Measurements from ENCODE around the gene TF. TPM values are rescaled to one million over a fixed set of nuclear protein-coding genes. Genes with fewer than 3 reads are reported as not detected.
"Not testable (repeated sequence)": the region's sequence is repeated elsewhere in the genome, so short reads cannot be mapped to it uniquely, and the experiment has no call there.

Gene TF
- total RNA-seq, 1 experiment from 2014 or later: 1.6 TPM

DNA sequence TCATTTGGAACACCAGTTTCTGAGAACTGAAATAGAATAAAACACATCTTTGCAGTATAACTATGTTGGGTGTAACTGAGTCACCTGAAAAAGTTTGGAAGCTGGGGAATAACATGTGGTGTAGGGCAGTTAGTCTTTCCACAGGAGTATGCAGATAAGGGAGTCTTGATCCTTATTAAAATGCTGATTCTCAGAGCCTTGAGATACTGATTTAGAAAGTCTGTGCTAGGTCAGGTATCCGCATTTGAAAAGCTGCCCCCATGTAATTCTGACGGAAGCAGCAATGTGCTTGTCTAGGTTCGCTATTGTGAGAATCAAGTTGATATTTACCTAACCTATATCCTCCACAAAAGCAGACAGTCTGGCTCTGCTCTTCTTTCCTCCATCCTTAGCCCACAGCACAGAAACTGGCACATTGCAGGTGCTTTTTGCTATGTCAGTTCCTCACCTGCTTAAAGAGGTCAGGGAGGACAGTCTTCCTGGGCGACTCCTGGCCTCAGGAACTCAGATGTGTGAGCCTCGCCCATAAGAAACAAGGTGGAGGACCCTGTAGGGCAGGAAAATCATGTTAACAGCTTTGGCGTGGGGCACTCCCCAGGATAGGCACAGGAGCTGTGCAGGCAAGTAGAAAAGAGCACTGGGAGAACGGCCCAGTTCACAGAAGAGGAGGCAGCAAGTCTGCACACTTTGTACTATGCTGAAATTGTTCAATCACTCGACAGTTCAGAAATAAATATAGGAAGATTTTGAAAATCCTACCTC is 31.8 kb downstream of the TF start:
- H3K9me2 ChIP-seq (replicated peaks; ENCODE audit: insufficient read depth, low read length): no peaks in the 10 kb centered on the region
- H3K27ac ChIP-seq (ENCODE audit: low read length): no peak overlapping the region
- DNase-seq: no peak
- H3K79me2 ChIP-seq (ENCODE audit: low read length): no peaks in the 10 kb centered on the region
- no peaks in the 10 kb centered on the region for H3K27me3 ChIP-seq (ENCODE audit: low read length)
- H3K9me3 ChIP-seq (ENCODE audit: low read length): no peaks in the 10 kb centered on the region
- H2AFZ ChIP-seq (ENCODE audit: low read length): no peak overlapping the region
- H3K36me3 ChIP-seq (ENCODE audit: insufficient read depth, low read length): no peaks in the 10 kb centered on the region
- no peaks in the 10 kb centered on the region for H3K4me1 ChIP-seq (ENCODE audit: low read length)
- no peak overlapping the region for H3K4me2 ChIP-seq (ENCODE audit: low read depth, low read length, poor library complexity, severe bottlenecking)
- no peak overlapping the region for H3K9ac ChIP-seq (ENCODE audit: low read length)
- H3K4me3 ChIP-seq (ENCODE audit: low read length): no peak overlapping the region
- no peaks in the 10 kb centered on the region for H4K20me1 ChIP-seq (ENCODE audit: insufficient read depth, low read depth, low read length)

DNA sequence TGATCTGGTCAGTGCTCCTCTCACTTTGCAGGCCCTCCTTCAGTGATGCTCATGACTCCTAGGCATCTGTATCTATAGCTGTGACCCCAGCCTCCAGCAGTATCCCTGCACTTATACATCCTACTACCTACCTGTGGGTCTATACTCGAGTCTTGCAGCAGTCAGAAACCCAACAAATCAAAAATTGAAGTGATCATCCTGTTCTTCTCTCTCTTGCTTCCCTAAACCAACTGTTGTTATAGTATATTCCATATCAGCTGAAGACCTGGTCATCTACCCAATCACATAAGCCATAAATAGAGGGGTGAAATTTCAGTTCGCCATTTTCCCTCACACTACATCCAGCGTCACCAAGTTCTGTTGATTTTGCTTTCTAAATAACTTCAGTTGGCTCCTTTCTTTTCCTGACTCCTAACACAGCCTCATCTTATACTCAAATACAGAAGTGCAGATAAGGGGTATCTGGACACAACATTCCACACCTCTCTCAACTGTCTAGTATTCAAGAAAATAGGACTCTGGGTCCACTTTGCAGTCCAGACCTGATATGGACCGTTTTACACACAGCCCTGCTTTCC is 33.5 kb downstream of the TF start:
- Histone ChIP-seq H3K9me3 (ENCODE audit: low read length) (no peaks in the 10 kb centered on the region), H2AFZ (ENCODE audit: low read length) (no peak overlapping the region), H3K79me2 (ENCODE audit: low read length) (no peaks in the 10 kb centered on the region), H3K36me3 (ENCODE audit: insufficient read depth, low read length) (no peaks in the 10 kb centered on the region), H3K4me3 (ENCODE audit: low read length) (no peak overlapping the region), H3K27me3 (ENCODE audit: low read length) (no peaks in the 10 kb centered on the region), H3K9ac (ENCODE audit: low read length) (no peak overlapping the region), H3K27ac (ENCODE audit: low read length) (no peak overlapping the region), H3K4me1 (ENCODE audit: low read length) (no peaks in the 10 kb centered on the region), H3K9me2 (replicated peaks; ENCODE audit: insufficient read depth, low read length) (no peaks in the 10 kb centered on the region), H4K20me1 (ENCODE audit: insufficient read depth, low read depth, low read length) (no peaks in the 10 kb centered on the region), H3K4me2 (ENCODE audit: low read depth, low read length, poor library complexity, severe bottlenecking) (no peak overlapping the region)
- no peak for DNase-seq

DNA sequence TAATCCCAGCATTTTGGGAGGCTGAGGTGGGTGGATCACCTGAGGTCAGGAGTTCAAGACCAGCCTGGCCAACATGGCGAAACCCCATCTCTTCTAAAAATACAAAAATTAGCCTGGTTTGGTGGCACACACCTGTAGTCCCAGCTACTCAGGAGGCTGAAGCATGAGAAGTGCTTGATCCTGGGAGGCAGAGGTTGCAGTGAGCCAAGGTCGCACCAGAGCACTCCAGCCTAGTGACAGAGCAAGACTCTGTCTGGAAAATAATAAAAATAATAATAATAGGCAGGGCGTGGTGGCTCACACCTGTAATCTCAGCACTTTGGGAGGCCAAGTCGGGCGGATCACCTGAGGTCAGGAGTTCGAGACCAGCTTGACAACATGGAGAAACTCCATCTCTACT is 34.6 kb downstream of the TF start:
- H3K9ac ChIP-seq (ENCODE audit: low read length); H3K36me3 ChIP-seq (ENCODE audit: insufficient read depth, low read length); H3K4me2 ChIP-seq (ENCODE audit: low read depth, low read length, poor library complexity, severe bottlenecking); H2AFZ ChIP-seq (ENCODE audit: low read length); H3K27me3 ChIP-seq (ENCODE audit: low read length); H4K20me1 ChIP-seq (ENCODE audit: insufficient read depth, low read depth, low read length); DNase-seq; H3K27ac ChIP-seq (ENCODE audit: low read length); H3K79me2 ChIP-seq (ENCODE audit: low read length); H3K4me3 ChIP-seq (ENCODE audit: low read length); H3K9me3 ChIP-seq (ENCODE audit: low read length); H3K4me1 ChIP-seq (ENCODE audit: low read length); H3K9me2 ChIP-seq (replicated peaks; ENCODE audit: insufficient read depth, low read length): not testable (repeated sequence)

DNA sequence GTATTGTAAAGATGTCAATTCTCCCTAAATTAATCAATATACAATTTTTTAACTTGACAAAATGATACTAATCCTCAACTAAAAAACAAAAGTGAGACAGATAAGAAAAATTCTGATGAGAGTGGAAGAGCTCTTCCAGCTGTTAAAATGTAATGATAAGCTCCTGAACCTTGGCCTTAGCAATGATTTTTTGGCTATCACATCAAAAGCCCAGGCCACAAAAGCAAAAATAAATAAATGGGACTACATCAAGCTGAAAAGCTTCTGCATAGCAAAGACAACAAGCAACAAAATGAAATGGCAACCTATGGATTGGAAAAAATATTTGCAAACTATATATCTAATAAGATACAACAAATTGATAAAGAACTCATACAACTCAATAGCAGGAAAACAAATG is 35.4 kb downstream of the TF start:
- Histone ChIP-seq H3K4me3 (ENCODE audit: low read length) (no peak overlapping the region), H3K4me1 (ENCODE audit: low read length) (no peaks in the 10 kb centered on the region), H3K9me3 (ENCODE audit: low read length) (no peaks in the 10 kb centered on the region), H4K20me1 (ENCODE audit: insufficient read depth, low read depth, low read length) (no peaks in the 10 kb centered on the region), H3K79me2 (ENCODE audit: low read length) (no peaks in the 10 kb centered on the region), H3K27ac (ENCODE audit: low read length) (no peak overlapping the region), H3K9ac (ENCODE audit: low read length) (no peak overlapping the region), H2AFZ (ENCODE audit: low read length) (no peak overlapping the region), H3K36me3 (ENCODE audit: insufficient read depth, low read length) (no peaks in the 10 kb centered on the region), H3K4me2 (ENCODE audit: low read depth, low read length, poor library complexity, severe bottlenecking) (no peak overlapping the region), H3K27me3 (ENCODE audit: low read length) (no peaks in the 10 kb centered on the region), H3K9me2 (replicated peaks; ENCODE audit: insufficient read depth, low read length) (no peaks in the 10 kb centered on the region)
- no peak for DNase-seq

DNA sequence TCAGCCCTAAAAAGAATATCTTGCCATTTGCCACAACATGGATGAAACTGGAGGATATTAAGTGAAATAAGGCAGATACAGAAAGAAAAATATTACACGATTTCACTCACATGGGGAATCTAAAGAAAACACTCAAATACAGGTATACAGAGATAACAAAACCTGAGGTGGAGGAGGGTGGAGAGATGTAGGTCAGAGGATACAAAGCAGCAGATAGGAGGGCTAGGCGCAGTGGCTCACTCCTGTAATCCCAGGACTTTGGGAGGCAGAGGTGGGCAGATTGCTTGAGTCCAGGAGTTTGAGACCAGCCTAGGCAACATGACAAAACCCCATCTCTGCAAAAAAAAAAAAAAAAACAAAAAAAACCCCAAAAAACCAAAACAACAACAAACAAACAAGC is 36.3 kb downstream of the TF start:
- no peak for DNase-seq
- Histone ChIP-seq H3K4me1 (ENCODE audit: low read length) (no peaks in the 10 kb centered on the region), H3K9ac (ENCODE audit: low read length) (no peak overlapping the region), H3K4me3 (ENCODE audit: low read length) (no peak overlapping the region), H3K36me3 (ENCODE audit: insufficient read depth, low read length) (no peaks in the 10 kb centered on the region), H2AFZ (ENCODE audit: low read length) (no peak overlapping the region), H4K20me1 (ENCODE audit: insufficient read depth, low read depth, low read length) (no peaks in the 10 kb centered on the region), H3K9me3 (ENCODE audit: low read length) (no peaks in the 10 kb centered on the region), H3K9me2 (replicated peaks; ENCODE audit: insufficient read depth, low read length) (no peaks in the 10 kb centered on the region), H3K27ac (ENCODE audit: low read length) (no peak overlapping the region), H3K4me2 (ENCODE audit: low read depth, low read length, poor library complexity, severe bottlenecking) (no peak overlapping the region), H3K79me2 (ENCODE audit: low read length) (no peaks in the 10 kb centered on the region), H3K27me3 (ENCODE audit: low read length) (no peaks in the 10 kb centered on the region)

DNA sequence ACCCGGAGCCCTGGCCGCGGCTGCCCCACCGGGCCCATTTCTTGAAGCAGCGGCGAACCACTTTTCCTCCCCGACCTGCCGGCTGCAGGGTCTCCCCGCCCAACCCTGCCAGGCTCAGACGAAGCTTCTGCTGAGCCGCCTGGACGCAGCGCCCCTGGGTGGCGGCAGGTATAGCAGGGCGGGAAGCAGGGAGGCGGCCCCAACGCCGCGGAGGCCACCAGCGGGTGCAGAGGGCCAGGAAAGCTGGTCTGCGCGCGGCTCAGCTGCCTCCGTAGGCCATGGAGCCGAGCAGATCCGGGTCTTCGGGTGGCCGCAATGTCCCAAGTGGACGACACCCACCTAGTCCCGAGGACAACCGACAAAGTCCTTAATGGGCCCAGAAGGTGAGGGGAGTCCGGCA is 37.6 kb downstream of the TF start:
- Histone ChIP-seq H3K9me3 (ENCODE audit: low read length) (no peaks in the 10 kb centered on the region), H3K36me3 (ENCODE audit: insufficient read depth, low read length) (no peaks in the 10 kb centered on the region), H3K27me3 (ENCODE audit: low read length) (no peaks in the 10 kb centered on the region), H3K4me2 (ENCODE audit: low read depth, low read length, poor library complexity, severe bottlenecking) (no peak overlapping the region), H3K4me1 (ENCODE audit: low read length) (no peaks in the 10 kb centered on the region), H3K4me3 (ENCODE audit: low read length) (no peak overlapping the region), H2AFZ (ENCODE audit: low read length) (no peak overlapping the region), H3K27ac (ENCODE audit: low read length) (no peak overlapping the region), H4K20me1 (ENCODE audit: insufficient read depth, low read depth, low read length) (no peaks in the 10 kb centered on the region), H3K9me2 (replicated peaks; ENCODE audit: insufficient read depth, low read length) (no peaks in the 10 kb centered on the region), H3K9ac (ENCODE audit: low read length) (no peak overlapping the region), H3K79me2 (ENCODE audit: low read length) (no peaks in the 10 kb centered on the region)
- no peak for DNase-seq

DNA sequence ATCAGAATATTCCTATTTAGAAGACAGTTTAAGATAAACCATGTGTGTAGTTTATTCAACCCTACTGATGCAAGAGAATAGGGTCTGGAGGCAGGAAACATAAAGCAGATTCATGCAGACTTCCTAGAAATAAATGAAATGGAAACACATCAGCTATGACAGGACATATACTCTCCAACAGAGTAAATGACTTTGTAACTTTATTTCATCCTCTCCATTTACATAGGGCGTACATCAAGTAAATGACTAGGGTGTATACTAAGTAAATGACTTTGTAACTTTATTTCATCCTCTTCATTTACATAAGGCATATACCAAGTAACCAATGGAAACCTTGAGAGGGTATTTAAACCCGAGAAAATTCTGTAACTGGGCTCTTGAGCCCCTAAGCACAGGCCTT is 41.8 kb downstream of the TF start:
- no peaks in the 10 kb centered on the region for H3K36me3 ChIP-seq (ENCODE audit: insufficient read depth, low read length)

DNA sequence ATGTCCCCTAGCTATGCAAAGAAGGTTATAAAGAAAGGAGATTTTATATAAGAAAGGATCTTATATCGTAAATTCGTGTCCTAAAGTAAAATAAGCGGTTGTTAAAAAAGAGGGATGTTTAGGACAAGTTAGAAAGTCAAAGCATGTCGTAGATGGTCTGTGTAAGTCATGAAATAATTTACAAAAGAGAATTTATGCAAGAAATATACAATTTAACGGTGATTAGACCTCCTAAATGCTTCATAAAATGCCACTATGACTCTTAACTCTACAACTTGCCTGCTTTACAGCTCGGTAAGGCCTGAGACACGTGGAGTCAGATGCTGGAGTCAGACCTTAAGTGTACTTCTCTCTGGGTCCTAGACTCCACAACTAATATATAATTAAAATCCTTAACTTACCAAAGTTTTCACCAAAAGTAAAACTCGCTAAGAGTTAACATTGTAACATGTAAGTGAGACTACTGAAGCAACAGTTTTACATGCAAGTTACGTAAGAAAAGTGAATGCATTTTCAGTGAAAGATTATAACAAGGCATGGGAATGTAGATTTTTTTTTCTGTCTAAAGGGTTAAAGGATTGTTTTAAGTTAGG is 46.1 kb downstream of the TF start:
- Histone ChIP-seq H3K4me1 (ENCODE audit: low read length) (no peaks in the 10 kb centered on the region), H3K79me2 (ENCODE audit: low read length) (no peaks in the 10 kb centered on the region), H3K4me2 (ENCODE audit: low read depth, low read length, poor library complexity, severe bottlenecking) (no peak overlapping the region), H2AFZ (ENCODE audit: low read length) (no peak overlapping the region), H3K9ac (ENCODE audit: low read length) (no peak overlapping the region), H3K27me3 (ENCODE audit: low read length) (peaks cover 2% of the 10 kb centered on the region; the same call in 1 of the 2 replicates), H3K9me3 (ENCODE audit: low read length) (peaks cover 8% of the 10 kb centered on the region; the same call in 1 of the 2 replicates), H4K20me1 (ENCODE audit: insufficient read depth, low read depth, low read length) (no peaks in the 10 kb centered on the region), H3K4me3 (ENCODE audit: low read length) (no peak overlapping the region), H3K27ac (ENCODE audit: low read length) (no peak overlapping the region), H3K9me2 (replicated peaks; ENCODE audit: insufficient read depth, low read length) (no peaks in the 10 kb centered on the region), H3K36me3 (ENCODE audit: insufficient read depth, low read length) (no peaks in the 10 kb centered on the region)
- DNase-seq: peak; percentile 57

More for the DNA sequence above, 41.8 kb downstream of the TF start:
- Histone ChIP-seq H3K4me1 (ENCODE audit: low read length) (no peaks in the 10 kb centered on the region), H3K79me2 (ENCODE audit: low read length) (no peaks in the 10 kb centered on the region), H4K20me1 (ENCODE audit: insufficient read depth, low read depth, low read length) (no peaks in the 10 kb centered on the region), H3K9me2 (replicated peaks; ENCODE audit: insufficient read depth, low read length) (no peaks in the 10 kb centered on the region), H3K9me3 (ENCODE audit: low read length) (peaks cover 7% of the 10 kb centered on the region; the same call in 1 of the 2 replicates), H3K27ac (ENCODE audit: low read length) (no peak overlapping the region), H3K27me3 (ENCODE audit: low read length) (peaks cover 2% of the 10 kb centered on the region; the same call in 1 of the 2 replicates), H3K4me2 (ENCODE audit: low read depth, low read length, poor library complexity, severe bottlenecking) (no peak overlapping the region), H2AFZ (ENCODE audit: low read length) (no peak overlapping the region), H3K4me3 (ENCODE audit: low read length) (no peak overlapping the region), H3K9ac (ENCODE audit: low read length) (no peak overlapping the region)
- no peak for DNase-seq
